ENCODE results near the gene APEH. TPM values are rescaled to one million over a fixed set of nuclear protein-coding genes. Genes with fewer than 3 reads are reported as not detected.

The APEH gene
- total and polyA plus RNA-seq, 2 donors (not counting 1 experiment from before 2014, with no cell fraction given) = 52.6 to 137 TPM

- TF ChIP-seq CTCF (conservative IDR thresholded peaks at IDR 0.05 in 1 of 2, IDR thresholded peaks at IDR 0.05 in 1 of 2; ENCODE audit: low read depth in 1 of 2, low read length in 2 of 2) (no peak), EZH2 (IDR thresholded peaks at IDR 0.05; ENCODE audit: low read length, missing control alignments) (no peak)
Measured at GRCh38 chr3:49700453-49701128, 26.4 kb downstream of the APEH start.

GRCh38 chr3:49701388-49702077 is 27.4 kb downstream of the APEH start:
- TF ChIP-seq CTCF (conservative IDR thresholded peaks at IDR 0.05 in 1 of 2, IDR thresholded peaks at IDR 0.05 in 1 of 2; ENCODE audit: low read depth in 1 of 2, low read length in 2 of 2) (peak; percentile 46 to 53), EZH2 (IDR thresholded peaks at IDR 0.05; ENCODE audit: low read length, missing control alignments) (no peak)
- no peak overlapping the region for H2AFZ ChIP-seq (ENCODE audit: low read length)
- no peak overlapping the region for H3K4me2 ChIP-seq (ENCODE audit: extremely low read depth, insufficient read depth, low read length)

More at GRCh38 chr3:49700453-49701128, 26.4 kb downstream of the APEH start:
- no peak for DNase-seq (ENCODE audit: low read depth in 2 of 2)
- H3K4me3 ChIP-seq (replicated peaks in 1 of 4; ENCODE audit: control extremely low read depth in 1 of 4, insufficient read depth in 1 of 4, low read depth in 3 of 4, low read length in 4 of 4) = no peak overlapping the region
- peaks cover 2% of the 10 kb centered on the region for H4K20me1 ChIP-seq (ENCODE audit: control insufficient read depth, extremely low read depth, insufficient read depth, low read length)
- no peak overlapping the region for H3K9ac ChIP-seq (ENCODE audit: insufficient read depth, low read length)
- H3K27me3 ChIP-seq (ENCODE audit: control insufficient read depth, insufficient read depth, low read length) = no peaks in the 10 kb centered on the region
- no peak overlapping the region for H3K4me2 ChIP-seq (ENCODE audit: extremely low read depth, insufficient read depth, low read length)
- H3K27ac ChIP-seq (ENCODE audit: insufficient read depth, low read length) = no peak overlapping the region
- no peak overlapping the region for H2AFZ ChIP-seq (ENCODE audit: low read length)
- no peaks in the 10 kb centered on the region for H3K79me2 ChIP-seq (ENCODE audit: control insufficient read depth, insufficient read depth, low read length)
- no peaks in the 10 kb centered on the region for H3K9me3 ChIP-seq (ENCODE audit: control insufficient read depth, insufficient read depth, low read depth, low read length)
- H3K4me1 ChIP-seq (ENCODE audit: control insufficient read depth, extremely low read depth, insufficient read depth, low read length) = no peaks in the 10 kb centered on the region
- H3K36me3 ChIP-seq (ENCODE audit: control insufficient read depth, insufficient read depth, low read length) = peaks cover 9% of the 10 kb centered on the region

DNA sequence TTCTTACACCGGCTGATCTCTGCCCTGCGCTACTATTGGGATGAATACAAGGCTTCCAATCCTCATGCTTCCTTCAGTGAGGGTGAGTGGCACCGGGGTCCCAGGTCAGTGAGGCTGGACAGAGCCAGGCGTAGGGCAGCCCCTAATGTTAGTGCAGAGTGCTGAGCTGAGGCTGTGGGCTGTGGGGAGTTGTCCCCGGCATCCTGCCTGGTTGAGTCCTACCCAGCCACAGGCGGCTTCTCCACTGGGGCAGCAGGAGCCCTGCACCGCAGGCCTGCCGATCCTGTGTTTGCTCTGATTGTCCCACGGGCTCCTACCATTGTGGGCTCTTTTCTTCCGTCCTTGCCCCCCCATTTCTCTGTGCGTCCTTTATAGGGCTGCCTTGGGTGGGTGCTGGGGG is 28.5 kb downstream of the APEH start:
- no peak overlapping the region for H3K9ac ChIP-seq (ENCODE audit: insufficient read depth, low read length)
- no peak overlapping the region for H3K4me3 ChIP-seq (replicated peaks in 1 of 4; ENCODE audit: control extremely low read depth in 1 of 4, insufficient read depth in 1 of 4, low read depth in 3 of 4, low read length in 4 of 4)
- no peaks in the 10 kb centered on the region for H3K9me3 ChIP-seq (ENCODE audit: control insufficient read depth, insufficient read depth, low read depth, low read length)
- H3K4me2 ChIP-seq (ENCODE audit: extremely low read depth, insufficient read depth, low read length) = no peak overlapping the region
- no peaks in the 10 kb centered on the region for H3K4me1 ChIP-seq (ENCODE audit: control insufficient read depth, extremely low read depth, insufficient read depth, low read length)
- H3K27me3 ChIP-seq (ENCODE audit: control insufficient read depth, insufficient read depth, low read length) = no peaks in the 10 kb centered on the region
- H3K79me2 ChIP-seq (ENCODE audit: control insufficient read depth, insufficient read depth, low read length) = no peaks in the 10 kb centered on the region
- peaks cover 9% of the 10 kb centered on the region for H3K36me3 ChIP-seq (ENCODE audit: control insufficient read depth, insufficient read depth, low read length)
- peaks cover 2% of the 10 kb centered on the region for H4K20me1 ChIP-seq (ENCODE audit: control insufficient read depth, extremely low read depth, insufficient read depth, low read length)
- no peak for DNase-seq (ENCODE audit: low read depth in 2 of 2)
- no peak overlapping the region for H3K27ac ChIP-seq (ENCODE audit: insufficient read depth, low read length)
- no peak for TF ChIP-seq CTCF (conservative IDR thresholded peaks at IDR 0.05 in 1 of 2, IDR thresholded peaks at IDR 0.05 in 1 of 2; ENCODE audit: low read depth in 1 of 2, low read length in 2 of 2)
- TF ChIP-seq EZH2 (IDR thresholded peaks at IDR 0.05; ENCODE audit: low read length, missing control alignments) = no peak
- H2AFZ ChIP-seq (ENCODE audit: low read length) = no peak overlapping the region

More at GRCh38 chr3:49701388-49702077, 27.4 kb downstream of the APEH start:
- H3K36me3 ChIP-seq (ENCODE audit: control insufficient read depth, insufficient read depth, low read length) = peaks cover 10% of the 10 kb centered on the region
- H3K9ac ChIP-seq (ENCODE audit: insufficient read depth, low read length) = no peak overlapping the region
- no peaks in the 10 kb centered on the region for H3K4me1 ChIP-seq (ENCODE audit: control insufficient read depth, extremely low read depth, insufficient read depth, low read length)
- no peaks in the 10 kb centered on the region for H3K27me3 ChIP-seq (ENCODE audit: control insufficient read depth, insufficient read depth, low read length)
- H3K79me2 ChIP-seq (ENCODE audit: control insufficient read depth, insufficient read depth, low read length) = no peaks in the 10 kb centered on the region
- H3K27ac ChIP-seq (ENCODE audit: insufficient read depth, low read length) = no peak overlapping the region
- no peaks in the 10 kb centered on the region for H3K9me3 ChIP-seq (ENCODE audit: control insufficient read depth, insufficient read depth, low read depth, low read length)
- H3K4me3 ChIP-seq (replicated peaks in 1 of 4; ENCODE audit: control extremely low read depth in 1 of 4, insufficient read depth in 1 of 4, low read depth in 3 of 4, low read length in 4 of 4) = no peak overlapping the region
- H4K20me1 ChIP-seq (ENCODE audit: control insufficient read depth, extremely low read depth, insufficient read depth, low read length) = peaks cover 2% of the 10 kb centered on the region
- no peak for DNase-seq (ENCODE audit: low read depth in 2 of 2)

All from fibroblast of lung (primary cell).